ENCODE data around the gene SZT2.

Gene SZT2

GRCh38 chr1:43389326-43390313 is at the start of gene SZT2, which contains the start of gene MED8:
TSS of gene SZT2 (plus strand) at chr1:43389899. CDS start at chr1:43389969, 70 bp downstream.
TSS of gene MED8 (minus strand) at chr1:43389800. CDS start at chr1:43389764, 36 bp downstream.
- Mint-ChIP-seq H3K36me3 (ENCODE audit: low read depth) (peaks cover 25% of the 10 kb centered on the region), H3K9me3 (no peaks in the 10 kb centered on the region), H3K27me3 (no peaks in the 10 kb centered on the region), H3K4me3 (peak within 1 kb of the TSS; percentile 100), H3K4me1 (peaks cover 37% of the 10 kb centered on the region), H3K27ac (peak within 1 kb of the TSS; percentile 99)
- peak; percentile 92 for DNase-seq
- peak; percentile 97 for ATAC-seq

- no peak overlapping the region for H3K27ac Mint-ChIP-seq
- no peaks in the 10 kb centered on the region for H3K9me3 Mint-ChIP-seq
- ATAC-seq (no peak), DNase-seq (no peak)
- H3K4me1 Mint-ChIP-seq: peaks cover 14% of the 10 kb centered on the region
- no peaks in the 10 kb centered on the region for H3K36me3 Mint-ChIP-seq (ENCODE audit: low read depth)
- no peaks in the 10 kb centered on the region for H3K27me3 Mint-ChIP-seq
- H3K4me3 Mint-ChIP-seq: no peak overlapping the region
Measured at GRCh38 chr1:43340559-43340958, 49.1 kb upstream of the SZT2 start.

- no peaks in the 10 kb centered on the region for H3K36me3 Mint-ChIP-seq (ENCODE audit: low read depth)
- no peaks in the 10 kb centered on the region for H3K27me3 Mint-ChIP-seq
- no peak for ATAC-seq
- H3K27ac Mint-ChIP-seq: no peak overlapping the region
- DNase-seq: no peak
- no peak overlapping the region for H3K4me3 Mint-ChIP-seq
- H3K9me3 Mint-ChIP-seq: no peaks in the 10 kb centered on the region
- peaks cover 16% of the 10 kb centered on the region for H3K4me1 Mint-ChIP-seq
Measured at GRCh38 chr1:43344267-43344850, 45.3 kb upstream of the SZT2 start.

- peak overlapping the region; percentile 30 for H3K27ac Mint-ChIP-seq
- H3K9me3 Mint-ChIP-seq: no peaks in the 10 kb centered on the region
- peaks cover 21% of the 10 kb centered on the region for H3K4me1 Mint-ChIP-seq
- DNase-seq (no peak), ATAC-seq (peak; percentile 61)
- no peaks in the 10 kb centered on the region for H3K27me3 Mint-ChIP-seq
- no peaks in the 10 kb centered on the region for H3K36me3 Mint-ChIP-seq (ENCODE audit: low read depth)
- H3K4me3 Mint-ChIP-seq: no peak overlapping the region
Measured at GRCh38 chr1:43345120-43345519, 44.6 kb upstream of the SZT2 start.

DNA sequence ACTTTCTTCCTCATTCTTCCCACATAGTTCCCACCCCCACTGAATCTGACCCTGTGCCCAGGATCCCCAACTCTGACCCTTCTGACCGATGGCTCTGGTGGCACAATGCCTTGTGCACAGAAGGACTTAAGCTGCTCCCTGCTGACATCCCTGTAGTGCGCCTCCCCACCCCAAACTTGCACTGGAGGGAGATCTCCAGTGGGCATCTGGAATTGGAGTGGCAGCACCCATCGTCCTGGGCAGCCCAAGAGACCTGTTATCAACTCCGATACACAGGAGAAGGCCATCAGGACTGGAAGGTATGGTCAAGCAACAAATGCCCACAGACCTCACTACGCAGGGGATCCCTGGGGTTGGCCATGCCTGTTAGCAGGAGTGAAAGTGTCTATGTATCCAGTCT is 43.1 kb upstream of the SZT2 start:
- no peak overlapping the region for H3K27ac Mint-ChIP-seq
- H3K9me3 Mint-ChIP-seq: no peaks in the 10 kb centered on the region
- H3K4me3 Mint-ChIP-seq: no peak overlapping the region
- H3K4me1 Mint-ChIP-seq: peaks cover 21% of the 10 kb centered on the region
- H3K27me3 Mint-ChIP-seq: no peaks in the 10 kb centered on the region
- no peaks in the 10 kb centered on the region for H3K36me3 Mint-ChIP-seq (ENCODE audit: low read depth)
- DNase-seq (no peak), ATAC-seq (no peak)

DNA sequence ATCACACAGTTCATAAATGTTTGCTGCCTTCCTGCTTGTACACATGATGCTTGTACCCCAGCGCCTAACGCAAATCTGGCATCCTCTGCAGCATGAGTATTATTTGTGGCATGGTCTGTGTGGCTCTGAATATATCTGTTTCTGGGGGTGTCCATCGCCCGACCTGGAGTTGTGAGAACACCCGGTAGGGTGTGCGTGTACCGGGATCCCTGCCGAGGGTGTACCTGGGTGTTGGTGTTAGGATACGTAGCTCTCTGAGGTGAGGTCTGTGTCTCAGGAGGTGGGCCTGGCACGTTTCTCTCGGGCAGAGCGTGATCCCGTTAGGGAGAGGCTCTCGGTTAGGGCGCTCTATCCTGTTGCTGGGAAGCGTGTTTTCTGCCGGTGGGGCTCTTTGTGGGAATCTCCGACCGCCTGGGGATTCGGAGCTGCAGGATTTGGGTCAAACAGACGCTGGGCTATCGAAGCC is 41.3 kb upstream of the SZT2 start:
- H3K27ac Mint-ChIP-seq: no peak overlapping the region
- H3K27me3 Mint-ChIP-seq: no peaks in the 10 kb centered on the region
- H3K4me1 Mint-ChIP-seq: peaks cover 21% of the 10 kb centered on the region
- DNase-seq (no peak), ATAC-seq (no peak)
- no peaks in the 10 kb centered on the region for H3K9me3 Mint-ChIP-seq
- no peaks in the 10 kb centered on the region for H3K36me3 Mint-ChIP-seq (ENCODE audit: low read depth)
- H3K4me3 Mint-ChIP-seq: no peak overlapping the region

- ATAC-seq: peak; percentile 60
- DNase-seq: peak; percentile 48
- Mint-ChIP-seq H3K27me3 (no peaks in the 10 kb centered on the region), H3K4me1 (peaks cover 18% of the 10 kb centered on the region), H3K27ac (peak overlapping the region; percentile 57), H3K9me3 (no peaks in the 10 kb centered on the region), H3K4me3 (peak overlapping the region; percentile 53), H3K36me3 (ENCODE audit: low read depth) (no peaks in the 10 kb centered on the region)
Measured at GRCh38 chr1:43348809-43349593, 40.7 kb upstream of the SZT2 start.

- no peaks in the 10 kb centered on the region for H3K9me3 Mint-ChIP-seq
- peaks cover 12% of the 10 kb centered on the region for H3K4me1 Mint-ChIP-seq
- H3K4me3 Mint-ChIP-seq: peak overlapping the region; percentile 53
- peak overlapping the region; percentile 57 for H3K27ac Mint-ChIP-seq
- H3K27me3 Mint-ChIP-seq: no peaks in the 10 kb centered on the region
- DNase-seq (no peak), ATAC-seq (no peak)
- no peaks in the 10 kb centered on the region for H3K36me3 Mint-ChIP-seq (ENCODE audit: low read depth)
Measured at GRCh38 chr1:43349594-43350306, 39.9 kb upstream of the SZT2 start.

DNA sequence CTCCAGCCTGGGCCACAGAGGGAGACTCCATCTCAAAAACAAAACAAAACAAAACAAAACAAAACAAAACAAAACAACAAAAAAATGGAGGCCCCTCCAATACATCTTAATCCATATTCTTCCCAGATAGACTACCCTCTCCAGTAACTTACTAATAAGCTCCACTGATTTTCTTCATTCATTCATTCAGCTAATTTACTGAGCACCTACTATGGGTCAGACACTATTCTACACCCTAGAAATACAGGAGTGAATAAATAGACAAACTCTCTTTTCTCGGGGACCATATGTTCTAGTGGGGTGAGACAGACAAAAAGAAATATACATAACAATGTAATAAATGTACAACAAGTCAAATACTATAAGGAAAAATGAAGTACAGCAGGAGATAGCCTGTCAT is 38.7 kb upstream of the SZT2 start:
- Mint-ChIP-seq H3K9me3 (no peaks in the 10 kb centered on the region), H3K4me1 (peaks cover 4% of the 10 kb centered on the region), H3K27ac (no peak overlapping the region), H3K4me3 (no peak overlapping the region), H3K36me3 (ENCODE audit: low read depth) (peaks cover 1% of the 10 kb centered on the region), H3K27me3 (no peaks in the 10 kb centered on the region)
- no peak for DNase-seq
- no peak for ATAC-seq

- H3K27ac Mint-ChIP-seq: no peak overlapping the region
Measured at GRCh38 chr1:43351421-43352350, 38.0 kb upstream of the SZT2 start.

GRCh38 chr1:43352351-43352705 is 37.4 kb upstream of the SZT2 start:
- DNase-seq (no peak), ATAC-seq (no peak)
- Mint-ChIP-seq H3K9me3 (no peaks in the 10 kb centered on the region), H3K27me3 (no peaks in the 10 kb centered on the region), H3K27ac (no peak overlapping the region), H3K4me1 (peaks cover 4% of the 10 kb centered on the region), H3K4me3 (no peak overlapping the region), H3K36me3 (ENCODE audit: low read depth) (peaks cover 2% of the 10 kb centered on the region)

More at GRCh38 chr1:43351421-43352350, 38.0 kb upstream of the SZT2 start:
- no peaks in the 10 kb centered on the region for H3K9me3 Mint-ChIP-seq
- no peak overlapping the region for H3K4me3 Mint-ChIP-seq
- H3K36me3 Mint-ChIP-seq (ENCODE audit: low read depth): peaks cover 2% of the 10 kb centered on the region
- no peaks in the 10 kb centered on the region for H3K27me3 Mint-ChIP-seq
- DNase-seq (no peak), ATAC-seq (no peak)
- H3K4me1 Mint-ChIP-seq: peaks cover 4% of the 10 kb centered on the region

DNA sequence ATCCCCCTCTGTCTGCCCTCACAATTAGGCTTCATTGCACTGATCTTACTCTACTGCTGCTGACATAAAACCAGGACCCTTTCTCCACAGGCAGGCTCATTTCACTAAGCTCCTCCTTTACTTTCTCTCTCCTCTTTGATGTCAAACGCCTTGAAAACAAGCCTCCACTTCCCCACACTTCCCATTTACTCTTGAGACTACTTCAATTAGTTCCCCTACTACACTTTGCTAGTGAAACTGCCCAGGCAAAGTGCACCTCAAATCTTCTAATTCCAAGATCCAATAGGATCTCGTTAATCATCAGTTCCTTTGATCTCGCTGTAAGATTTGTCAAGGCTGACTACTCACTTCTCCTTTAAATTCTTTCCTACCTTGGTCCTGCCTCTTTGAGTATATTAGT is 36.8 kb upstream of the SZT2 start:
- Mint-ChIP-seq H3K27me3 (no peaks in the 10 kb centered on the region), H3K9me3 (no peaks in the 10 kb centered on the region), H3K36me3 (ENCODE audit: low read depth) (peaks cover 2% of the 10 kb centered on the region), H3K4me1 (peaks cover 7% of the 10 kb centered on the region), H3K4me3 (no peak overlapping the region), H3K27ac (no peak overlapping the region)
- no peak for ATAC-seq
- DNase-seq: no peak

DNA sequence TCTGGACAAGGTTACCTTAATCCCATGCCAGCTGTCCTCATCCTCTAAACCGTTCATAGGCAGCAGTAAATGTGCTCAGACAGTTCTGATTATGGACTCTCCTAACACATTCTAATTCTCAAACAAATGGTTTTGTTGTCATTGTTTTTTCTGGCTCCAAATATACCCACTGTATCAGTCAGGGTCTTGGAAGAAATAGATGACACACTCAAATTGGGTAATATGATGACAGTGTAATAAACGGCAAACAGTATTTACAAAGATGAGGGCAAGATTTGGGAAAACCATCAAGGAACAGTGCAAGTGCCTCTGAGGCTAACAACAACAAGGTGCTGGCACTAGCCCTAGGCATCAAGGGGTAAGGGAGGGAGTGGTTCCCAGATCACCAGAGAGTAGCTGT is 35.2 kb upstream of the SZT2 start:
- Mint-ChIP-seq H3K27ac (no peak overlapping the region), H3K9me3 (no peaks in the 10 kb centered on the region), H3K4me3 (no peak overlapping the region), H3K4me1 (peaks cover 9% of the 10 kb centered on the region), H3K36me3 (ENCODE audit: low read depth) (peaks cover 6% of the 10 kb centered on the region), H3K27me3 (no peaks in the 10 kb centered on the region)
- ATAC-seq (no peak), DNase-seq (no peak)

Measured in activated naive CD8-positive, alpha-beta T cell treated with anti-CD3 and anti-CD28 coated beads, Interleukin-2, amount 50 U/mL, for 24 hours (primary cell).